Lower leg skin (tissue), 4 donors: ENCODE results near the gene AREG. TPM values are rescaled to one million over a fixed set of nuclear protein-coding genes. Genes with fewer than 3 reads are reported as not detected.

Experiments
- DNase-seq, 2 donors: peaks; one replicate each; pipeline ENCODE4 v3.0.0-alpha.2; 2019; ENCODE audit warnings: low spot score in 2 of 2
- H3K4me3 ChIP-seq: fragments of 200-600 bp; sonication (generic); 2 replicates; pipeline ENCODE4 v1.5.1; 2017; ENCODE audit warnings: mild to moderate bottlenecking, low read depth; ENCODE audit not compliant: poor library complexity, severe bottlenecking
- CTCF ChIP-seq, 3 donors: fragments of 450-650 bp; IDR thresholded peaks; one replicate each; pipeline ENCODE4 v1.5.1; 2016; ENCODE audit warnings: antibody characterized with exemption in 3 of 3, mild to moderate bottlenecking in 3 of 3, moderate library complexity in 2 of 3
- POLR2A ChIP-seq, 2 donors: fragments of 450-650 bp; IDR thresholded peaks; one replicate each; pipeline ENCODE4 v1.6.1; 2016 to 2017; ENCODE audit warnings: antibody characterized with exemption in 2 of 2, mild to moderate bottlenecking in 1 of 2, moderate library complexity in 1 of 2
- WGBS, 2 donors: methylation state at CpG; one replicate each; pipeline ENCODE4 v1.1.5; 2018; 5-methylcytosine and 5-hydroxymethylcytosine counted together
- intact Hi-C: fragments of 100-400 bp; cut with DNase I; formaldehyde crosslinking; loops from one replicate; pipeline ENCODE4 v1.15.0; 2023; ENCODE audit warnings: low total_unique reads
- total RNA-seq, 4 donors: library from RNA; depleted of rRNA; stranded (reverse); fragments of >200 nt; gene quantifications; one replicate each; pipeline ENCODE4 v1.1.0, GENCODE V29; 2016

AREG gene
- total RNA-seq, 4 donors from 2014 or later = 7.4 to 15.2 (median 11.6) TPM

GRCh38 chr4:74456849-74457395 lies 12.0 kb downstream of the AREG start:
- no peak for TF ChIP-seq POLR2A (IDR thresholded peaks at IDR 0.05)
- no peak for TF ChIP-seq CTCF (IDR thresholded peaks at IDR 0.05)
- intact Hi-C loops = no loop called here
- H3K4me3 ChIP-seq = no peak overlapping the region
- WGBS, 2 donors = 86% methylated on average over 5 of the region's 5 CpGs
- no peak for DNase-seq

- no peak for TF ChIP-seq CTCF (IDR thresholded peaks at IDR 0.05)
- no peak for TF ChIP-seq POLR2A (IDR thresholded peaks at IDR 0.05)
- no peak overlapping the region for H3K4me3 ChIP-seq
- intact Hi-C loops = no loop called here
- no peak for DNase-seq
Observed at GRCh38 chr4:74460833-74461232, 15.9 kb downstream of the AREG start.

- DNase-seq = no peak
- H3K4me3 ChIP-seq = no peak overlapping the region
- TF ChIP-seq CTCF (IDR thresholded peaks at IDR 0.05) (no peak), POLR2A (IDR thresholded peaks at IDR 0.05) (no peak)
- intact Hi-C loops = no loop called here
- 50 to 70% methylated on average over 1 of the region's 1 CpG for WGBS, 2 donors
Observed at GRCh38 chr4:74463123-74463522, 18.2 kb downstream of the AREG start.

GRCh38 chr4:74464291-74464690 lies 19.4 kb downstream of the AREG start:
- no peak for TF ChIP-seq CTCF (IDR thresholded peaks at IDR 0.05)
- no peak for TF ChIP-seq POLR2A (IDR thresholded peaks at IDR 0.05)
- no peak for DNase-seq
- intact Hi-C loops = no loop called here
- H3K4me3 ChIP-seq = no peak overlapping the region

- DNase-seq = no peak
- H3K4me3 ChIP-seq = no peak overlapping the region
- intact Hi-C loops = no loop called here
- 45 to 57% methylated on average over 1 of the region's 1 CpG for WGBS, 2 donors
- TF ChIP-seq CTCF (IDR thresholded peaks at IDR 0.05) (no peak), POLR2A (IDR thresholded peaks at IDR 0.05) (no peak)
Observed at GRCh38 chr4:74466242-74466641, 21.3 kb downstream of the AREG start.

GRCh38 chr4:74471264-74471663 lies 26.3 kb downstream of the AREG start:
- no peak for DNase-seq
- no peak overlapping the region for H3K4me3 ChIP-seq
- TF ChIP-seq CTCF (IDR thresholded peaks at IDR 0.05) (no peak), POLR2A (IDR thresholded peaks at IDR 0.05) (no peak)
- 37 to 57% methylated on average over 1 of the region's 1 CpG for WGBS, 2 donors
- intact Hi-C loops = no loop called here
